IPS-15b (cell line): ENCODE results near the gene ANXA3.

Source experiments
- H3K27me3 ChIP-seq: one replicate; pipeline ENCODE4 v1.6.1; 2013; ENCODE audit warnings: low read length; ENCODE audit not compliant: control insufficient read depth, insufficient read depth
- H3K36me3 ChIP-seq: one replicate; pipeline ENCODE4 v1.6.1; 2013; ENCODE audit warnings: low read length; ENCODE audit not compliant: control insufficient read depth, insufficient read depth
- H3K4me1 ChIP-seq: one replicate; pipeline ENCODE4 v1.6.1; 2013; ENCODE audit warnings: mild to moderate bottlenecking, low read length; ENCODE audit not compliant: control insufficient read depth, insufficient read depth
- H3K4me3 ChIP-seq: one replicate; pipeline ENCODE4 v1.5.1; 2013; ENCODE audit warnings: low read depth, low read length
- H3K9ac ChIP-seq: one replicate; pipeline ENCODE4 v1.6.1; 2013; ENCODE audit warnings: low read depth, mild to moderate bottlenecking, low read length
- H3K9me3 ChIP-seq: one replicate; pipeline ENCODE4 v1.6.1; 2013; ENCODE audit warnings: mild to moderate bottlenecking, low read length; ENCODE audit not compliant: control insufficient read depth, insufficient read depth

The ANXA3 gene

GRCh38 chr4:78562687-78563086 is 11.1 kb downstream of the ANXA3 start:
- H3K36me3 ChIP-seq, result no peaks in the 10 kb centered on the region
- no peaks in the 10 kb centered on the region for H3K27me3 ChIP-seq
- no peak overlapping the region for H3K4me3 ChIP-seq
- peaks cover 9% of the 10 kb centered on the region for H3K4me1 ChIP-seq
- no peaks in the 10 kb centered on the region for H3K9me3 ChIP-seq
- no peak overlapping the region for H3K9ac ChIP-seq

DNA sequence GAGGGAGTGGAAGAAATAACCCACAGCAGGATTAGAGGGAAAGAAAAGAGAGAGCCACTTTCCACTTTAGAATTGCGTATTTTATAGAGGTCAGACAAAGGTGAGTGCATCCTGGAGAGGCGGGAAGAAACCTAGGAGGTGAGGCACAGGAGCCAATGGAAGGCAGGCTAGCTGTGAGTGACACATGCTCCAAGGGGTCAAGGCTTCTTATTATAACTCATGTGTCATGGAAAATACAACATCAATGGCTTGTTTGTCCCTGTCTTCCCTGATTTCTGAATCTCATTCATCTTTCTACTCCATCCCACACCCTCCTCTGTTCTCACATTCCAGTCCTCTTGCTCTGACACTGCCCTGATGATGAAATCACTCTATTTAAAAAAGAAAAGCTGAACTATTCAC is 14.4 kb downstream of the ANXA3 start:
- peaks cover 9% of the 10 kb centered on the region for H3K4me1 ChIP-seq
- H3K9me3 ChIP-seq, result no peaks in the 10 kb centered on the region
- H3K4me3 ChIP-seq, result no peak overlapping the region
- no peaks in the 10 kb centered on the region for H3K36me3 ChIP-seq
- no peaks in the 10 kb centered on the region for H3K27me3 ChIP-seq
- no peak overlapping the region for H3K9ac ChIP-seq

DNA sequence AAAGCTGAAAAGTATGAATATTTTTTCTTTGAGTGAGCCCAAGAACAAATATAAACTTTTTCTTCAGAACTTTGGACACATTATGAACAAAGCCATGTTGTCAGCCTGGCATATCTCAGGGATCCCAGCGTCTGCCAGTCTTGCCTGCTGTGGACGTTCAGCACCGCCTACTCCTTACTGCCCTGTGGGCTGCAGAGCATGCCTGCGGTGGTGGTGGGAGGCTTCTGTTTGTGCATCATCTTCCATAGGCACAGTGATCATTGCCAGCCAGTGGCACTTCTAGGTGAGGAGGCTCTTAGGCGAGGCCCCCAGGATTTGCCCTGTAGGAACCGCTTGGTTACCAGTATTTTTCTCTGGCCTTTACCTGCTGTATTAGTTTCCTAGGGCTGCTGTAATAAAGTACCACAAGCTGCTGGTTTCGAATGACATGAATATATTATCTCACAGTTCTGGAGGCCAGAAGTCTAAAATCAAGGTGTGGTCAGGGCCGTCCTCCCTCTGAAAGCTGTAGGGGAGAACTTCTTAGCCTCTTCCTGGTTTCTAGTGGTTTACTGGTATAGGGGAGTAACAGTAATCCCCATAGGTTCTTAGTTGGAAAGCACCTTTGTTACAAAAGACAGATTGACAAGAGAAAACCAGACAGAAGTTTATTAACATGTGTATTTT is 15.4 kb downstream of the ANXA3 start:
- H3K4me3 ChIP-seq, result no peak overlapping the region
- H3K9ac ChIP-seq, result no peak overlapping the region
- peaks cover 7% of the 10 kb centered on the region for H3K4me1 ChIP-seq
- no peaks in the 10 kb centered on the region for H3K27me3 ChIP-seq
- no peaks in the 10 kb centered on the region for H3K9me3 ChIP-seq
- no peaks in the 10 kb centered on the region for H3K36me3 ChIP-seq

- H3K27me3 ChIP-seq, result no peaks in the 10 kb centered on the region
- H3K36me3 ChIP-seq, result no peaks in the 10 kb centered on the region
- H3K4me3 ChIP-seq, result no peak overlapping the region
- peaks cover 7% of the 10 kb centered on the region for H3K4me1 ChIP-seq
- H3K9ac ChIP-seq, result no peak overlapping the region
- no peaks in the 10 kb centered on the region for H3K9me3 ChIP-seq
Measured at GRCh38 chr4:78567500-78568060, 16.0 kb downstream of the ANXA3 start.

DNA sequence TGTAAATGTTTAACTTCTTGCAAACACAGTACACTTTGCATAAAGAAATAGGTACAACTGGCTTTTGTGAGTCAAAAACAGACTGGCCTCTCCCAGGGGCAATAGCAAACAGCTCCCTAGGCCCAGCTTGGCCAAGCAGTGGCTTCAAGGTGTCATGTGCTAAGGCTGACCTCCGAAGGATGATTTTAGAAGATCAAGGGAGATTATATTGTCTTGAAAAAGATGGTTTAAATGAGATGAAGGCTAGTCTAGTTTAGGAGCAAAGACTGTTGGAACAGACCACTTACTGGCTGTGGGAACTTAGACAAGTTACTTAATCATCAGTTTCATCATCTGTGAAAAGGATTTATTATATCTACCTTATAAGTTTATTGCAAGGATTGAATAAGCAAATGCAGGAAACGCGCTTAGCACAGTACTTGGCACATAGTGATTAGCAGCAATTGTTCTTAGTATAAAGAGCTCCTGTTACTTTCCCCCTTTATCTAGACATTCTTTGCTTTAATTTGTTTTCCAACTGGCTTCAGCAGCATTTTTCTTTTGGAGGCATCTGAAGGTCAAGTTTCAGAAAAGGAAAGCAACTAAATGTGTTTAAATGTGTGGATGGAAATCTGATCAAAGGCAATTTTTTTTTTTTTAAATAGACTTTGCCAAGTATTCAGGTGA is 17.2 kb downstream of the ANXA3 start:
- Histone ChIP-seq H3K36me3 (no peaks in the 10 kb centered on the region), H3K9ac (no peak overlapping the region), H3K27me3 (no peaks in the 10 kb centered on the region), H3K4me3 (no peak overlapping the region), H3K9me3 (no peaks in the 10 kb centered on the region), H3K4me1 (peaks cover 7% of the 10 kb centered on the region)

GRCh38 chr4:78569306-78569821 is 17.8 kb downstream of the ANXA3 start:
- Histone ChIP-seq H3K4me3 (no peak overlapping the region), H3K9ac (no peak overlapping the region), H3K36me3 (no peaks in the 10 kb centered on the region), H3K4me1 (peaks cover 7% of the 10 kb centered on the region), H3K9me3 (no peaks in the 10 kb centered on the region), H3K27me3 (no peaks in the 10 kb centered on the region)

DNA sequence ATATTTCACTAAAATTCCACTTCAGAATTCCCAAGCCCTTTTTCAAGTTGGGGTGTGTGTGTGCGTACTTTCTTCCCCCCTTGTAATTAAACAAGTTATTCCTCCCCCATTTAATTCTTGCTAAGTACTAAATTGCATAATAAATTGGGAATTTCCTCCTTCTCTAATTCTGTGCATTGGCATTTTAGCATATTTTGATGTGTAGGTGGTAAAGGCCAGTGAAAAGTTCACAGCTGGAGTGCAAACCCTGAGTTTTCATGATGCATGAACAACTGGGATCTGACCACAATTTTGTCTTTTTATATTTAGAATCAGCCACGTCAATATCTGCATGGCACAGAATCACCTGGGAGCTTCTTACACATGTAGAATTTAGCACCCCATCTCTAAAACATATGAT is 18.5 kb downstream of the ANXA3 start:
- peaks cover 7% of the 10 kb centered on the region for H3K4me1 ChIP-seq
- H3K36me3 ChIP-seq, result no peaks in the 10 kb centered on the region
- no peak overlapping the region for H3K4me3 ChIP-seq
- H3K9ac ChIP-seq, result no peak overlapping the region
- H3K9me3 ChIP-seq, result no peaks in the 10 kb centered on the region
- H3K27me3 ChIP-seq, result no peaks in the 10 kb centered on the region

- Histone ChIP-seq H3K9me3 (no peaks in the 10 kb centered on the region), H3K36me3 (no peaks in the 10 kb centered on the region), H3K4me3 (no peak overlapping the region), H3K4me1 (no peaks in the 10 kb centered on the region), H3K9ac (no peak overlapping the region), H3K27me3 (no peaks in the 10 kb centered on the region)
Measured at GRCh38 chr4:78571804-78572203, 20.2 kb downstream of the ANXA3 start.

GRCh38 chr4:78578674-78579425 is 27.3 kb downstream of the ANXA3 start:
- Histone ChIP-seq H3K27me3 (no peaks in the 10 kb centered on the region), H3K36me3 (no peaks in the 10 kb centered on the region)

DNA sequence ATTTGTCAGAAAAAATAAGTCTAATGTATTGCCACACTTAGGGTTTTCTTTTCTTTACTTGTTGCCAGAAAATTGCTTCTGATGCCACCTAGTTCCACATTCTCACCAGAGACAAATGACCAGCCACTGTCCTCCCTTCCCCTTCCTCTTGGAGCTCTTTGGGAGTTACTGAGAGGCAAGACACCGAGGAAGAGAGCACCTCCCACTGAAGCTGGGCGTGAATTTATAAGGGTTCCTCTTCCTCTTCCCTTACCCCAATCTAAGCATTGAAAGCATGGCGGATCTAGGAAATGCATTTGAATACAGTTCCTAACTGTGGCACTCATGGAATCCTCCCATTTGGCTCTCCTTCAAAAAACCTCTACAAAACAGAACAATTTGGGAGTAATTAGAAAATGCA is 30.0 kb downstream of the ANXA3 start:
- no peaks in the 10 kb centered on the region for H3K36me3 ChIP-seq
- H3K4me1 ChIP-seq, result no peaks in the 10 kb centered on the region
- no peaks in the 10 kb centered on the region for H3K27me3 ChIP-seq
- H3K4me3 ChIP-seq, result no peak overlapping the region
- no peak overlapping the region for H3K9ac ChIP-seq
- H3K9me3 ChIP-seq, result no peaks in the 10 kb centered on the region

More at GRCh38 chr4:78578674-78579425, 27.3 kb downstream of the ANXA3 start:
- H3K9me3 ChIP-seq, result no peaks in the 10 kb centered on the region
- H3K4me1 ChIP-seq, result no peaks in the 10 kb centered on the region
- H3K9ac ChIP-seq, result no peak overlapping the region
- H3K4me3 ChIP-seq, result no peak overlapping the region

DNA sequence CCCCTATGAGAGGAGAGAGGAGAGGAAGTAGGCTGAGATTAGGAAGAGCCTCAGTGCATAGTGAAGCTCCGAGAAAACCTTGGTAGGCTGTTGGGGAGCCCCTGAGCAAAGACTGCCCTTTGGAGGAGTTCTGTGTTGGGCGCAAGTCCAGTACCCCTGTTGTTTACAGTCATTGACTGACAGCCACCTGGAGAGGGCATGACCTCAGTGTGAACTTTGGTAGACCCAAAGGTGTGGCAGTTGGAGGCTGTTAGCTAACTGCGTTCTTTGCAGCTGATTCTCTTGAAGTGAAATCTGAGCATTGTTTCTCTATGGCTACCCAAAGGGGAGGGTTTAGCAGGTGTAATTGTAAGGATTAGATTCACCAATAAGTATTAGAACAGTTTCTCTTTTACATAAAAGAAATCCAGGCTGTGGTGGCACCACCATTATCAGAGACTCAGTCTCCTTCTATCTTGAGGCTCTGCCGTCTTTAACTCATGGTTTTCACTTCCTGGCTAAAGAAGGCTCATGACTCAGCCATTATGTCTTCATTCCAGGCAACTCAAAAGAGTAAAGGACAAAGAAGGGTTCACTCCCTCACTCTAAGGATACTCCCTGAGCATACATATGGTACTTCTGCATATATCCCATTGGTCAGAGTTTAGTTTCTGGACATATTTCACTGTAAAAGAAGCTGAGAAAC is 33.4 kb downstream of the ANXA3 start:
- no peak overlapping the region for H3K9ac ChIP-seq
- no peaks in the 10 kb centered on the region for H3K27me3 ChIP-seq
- H3K4me3 ChIP-seq, result no peak overlapping the region
- H3K4me1 ChIP-seq, result no peaks in the 10 kb centered on the region
- no peaks in the 10 kb centered on the region for H3K9me3 ChIP-seq
- no peaks in the 10 kb centered on the region for H3K36me3 ChIP-seq
